NCI-H524 treated with DMSO at 0.1 percent for 48 hours (cell line): ENCODE data around the gene CABLES2.

Experiments used
- DNase-seq: peaks from one replicate; lab custom pipeline; 2025; lab: John Stamatoyannopoulos, UW

The CABLES2 gene

DNA sequence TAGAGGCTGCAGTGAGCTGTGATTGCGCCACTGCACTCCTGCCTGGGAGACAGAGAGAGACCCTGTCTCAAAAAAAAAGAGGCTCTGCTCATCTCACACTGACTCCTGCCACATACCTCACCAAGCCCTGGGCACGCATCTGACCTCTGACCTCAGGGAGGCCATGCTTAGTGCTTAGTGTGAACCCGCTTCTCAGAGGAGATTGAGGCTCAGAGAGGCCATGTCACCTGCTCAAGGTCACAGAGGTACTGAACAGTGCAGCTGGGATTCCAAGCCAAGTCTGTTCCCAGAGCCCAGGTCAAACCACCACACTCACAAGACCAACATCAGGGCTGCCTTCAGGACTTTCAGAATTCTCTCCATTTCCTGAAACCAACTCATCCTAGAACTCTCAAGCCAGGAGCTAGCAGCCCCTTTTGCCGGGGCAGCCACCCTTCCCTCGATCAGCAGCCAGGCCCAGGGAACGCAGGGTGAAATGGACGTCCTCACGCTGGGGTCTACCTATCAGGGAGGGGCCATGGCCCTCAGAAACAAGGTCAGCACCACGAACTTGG is 2.9 kb downstream of the CABLES2 start:
- DNase-seq, result no peak

GRCh38 chr20:62403331-62403730 is 3.8 kb downstream of the CABLES2 start:
- no peak for DNase-seq

DNA sequence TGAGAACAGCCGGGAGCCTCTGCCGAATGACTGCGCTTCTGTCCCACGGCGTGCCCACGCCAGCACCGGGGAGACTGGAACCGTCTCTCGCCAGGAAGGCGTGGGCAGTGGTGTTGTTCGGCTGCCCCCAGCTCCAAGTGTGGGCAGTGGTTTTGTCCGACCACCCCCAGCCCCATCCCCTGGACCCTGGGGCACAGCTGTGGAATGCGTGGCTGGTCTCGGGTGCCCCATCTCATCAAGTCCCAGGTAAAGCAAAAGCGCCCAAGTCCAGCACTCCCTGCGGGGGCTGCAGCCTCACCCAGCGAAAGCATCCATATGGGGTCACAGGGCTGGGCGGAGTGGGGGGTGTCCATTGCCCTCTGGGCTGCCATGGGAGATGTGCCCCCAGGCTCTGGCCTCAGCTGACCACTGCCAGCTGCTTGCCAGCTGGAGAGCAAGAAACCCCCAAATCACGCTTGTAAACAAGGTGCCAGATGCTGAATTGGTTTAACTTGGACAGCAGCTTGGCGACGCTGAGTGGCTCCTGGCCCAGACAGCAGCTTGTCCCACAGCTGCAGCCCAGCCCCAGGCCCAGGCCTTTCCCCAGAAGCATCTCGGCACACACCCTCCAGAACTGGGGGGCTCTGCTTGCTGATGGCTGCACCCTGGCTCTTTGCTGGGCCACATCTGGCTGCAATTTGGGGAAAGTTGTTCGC is 4.5 kb downstream of the CABLES2 start:
- DNase-seq, result peak; percentile 18

GRCh38 chr20:62401331-62401779 is 5.7 kb downstream of the CABLES2 start:
- no peak for DNase-seq

DNA sequence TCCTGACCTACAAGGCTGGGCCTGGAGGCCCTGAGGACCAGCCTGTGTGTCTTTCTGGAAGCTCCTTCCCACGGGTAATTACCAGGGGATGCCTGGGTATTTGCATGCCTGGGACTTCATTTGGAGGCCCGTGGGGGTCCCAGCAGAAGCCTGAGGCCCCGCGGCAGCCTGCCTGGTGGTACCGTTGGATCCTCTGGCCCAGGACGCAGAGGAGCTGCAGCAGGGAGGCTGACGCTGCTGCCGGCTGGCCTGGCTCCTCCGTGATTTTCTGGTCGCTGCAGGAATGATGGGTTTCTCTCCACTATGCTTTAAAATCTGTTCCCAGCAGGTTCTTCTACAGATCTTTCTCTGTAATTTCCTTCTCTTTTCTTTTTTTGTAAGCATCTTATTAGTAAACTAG is 6.5 kb downstream of the CABLES2 start:
- no peak for DNase-seq

- peak; percentile 44 for DNase-seq
Observed at GRCh38 chr20:62400021-62400420, 7.1 kb downstream of the CABLES2 start.

- DNase-seq, result no peak
Observed at GRCh38 chr20:62398120-62398821, 8.8 kb downstream of the CABLES2 start.

DNA sequence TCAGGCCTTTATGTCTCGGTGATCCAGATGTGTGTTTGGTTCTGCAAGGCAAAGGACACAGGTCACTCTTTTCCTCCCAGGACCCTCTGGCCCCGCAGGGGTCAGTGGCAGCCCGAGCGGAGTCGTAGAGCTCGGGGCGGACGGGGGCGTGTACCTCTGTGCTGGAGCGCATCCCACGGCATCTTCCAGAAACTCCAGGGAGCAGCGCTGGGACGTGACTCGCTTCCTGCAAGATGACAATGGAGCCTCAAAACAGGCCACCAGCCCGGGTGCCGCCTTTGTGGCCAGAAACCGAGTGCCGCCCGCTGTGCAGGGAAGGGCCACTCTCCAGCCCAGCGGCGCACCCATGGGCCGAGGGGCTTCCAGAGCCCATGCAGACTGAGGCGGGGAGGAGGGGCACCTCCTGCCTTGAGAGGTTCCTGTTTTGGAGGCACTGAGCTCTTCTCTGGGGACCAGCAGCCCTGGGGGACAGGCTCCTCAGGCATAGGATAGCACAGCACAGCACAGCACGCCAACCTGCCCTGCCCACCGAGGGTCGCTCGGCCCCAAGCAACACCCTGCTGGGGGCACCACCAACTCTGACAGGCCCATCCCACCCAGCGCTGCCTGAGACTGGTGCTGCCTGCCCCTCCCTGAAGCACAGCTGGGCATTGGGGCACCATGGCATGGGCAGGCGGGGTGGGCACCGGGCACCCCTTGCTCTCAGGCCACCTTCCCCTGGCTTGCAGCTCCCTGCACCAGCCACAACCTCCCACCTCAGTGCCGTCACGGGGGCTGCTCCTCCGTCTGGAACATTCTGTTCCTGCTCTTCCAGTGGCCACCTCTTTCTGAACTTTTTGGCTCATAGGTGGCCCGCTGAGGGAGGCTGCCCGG is 10.5 kb downstream of the CABLES2 start:
- DNase-seq, result no peak

- no peak for DNase-seq
Observed at GRCh38 chr20:62395311-62396242, 11.5 kb downstream of the CABLES2 start.

DNA sequence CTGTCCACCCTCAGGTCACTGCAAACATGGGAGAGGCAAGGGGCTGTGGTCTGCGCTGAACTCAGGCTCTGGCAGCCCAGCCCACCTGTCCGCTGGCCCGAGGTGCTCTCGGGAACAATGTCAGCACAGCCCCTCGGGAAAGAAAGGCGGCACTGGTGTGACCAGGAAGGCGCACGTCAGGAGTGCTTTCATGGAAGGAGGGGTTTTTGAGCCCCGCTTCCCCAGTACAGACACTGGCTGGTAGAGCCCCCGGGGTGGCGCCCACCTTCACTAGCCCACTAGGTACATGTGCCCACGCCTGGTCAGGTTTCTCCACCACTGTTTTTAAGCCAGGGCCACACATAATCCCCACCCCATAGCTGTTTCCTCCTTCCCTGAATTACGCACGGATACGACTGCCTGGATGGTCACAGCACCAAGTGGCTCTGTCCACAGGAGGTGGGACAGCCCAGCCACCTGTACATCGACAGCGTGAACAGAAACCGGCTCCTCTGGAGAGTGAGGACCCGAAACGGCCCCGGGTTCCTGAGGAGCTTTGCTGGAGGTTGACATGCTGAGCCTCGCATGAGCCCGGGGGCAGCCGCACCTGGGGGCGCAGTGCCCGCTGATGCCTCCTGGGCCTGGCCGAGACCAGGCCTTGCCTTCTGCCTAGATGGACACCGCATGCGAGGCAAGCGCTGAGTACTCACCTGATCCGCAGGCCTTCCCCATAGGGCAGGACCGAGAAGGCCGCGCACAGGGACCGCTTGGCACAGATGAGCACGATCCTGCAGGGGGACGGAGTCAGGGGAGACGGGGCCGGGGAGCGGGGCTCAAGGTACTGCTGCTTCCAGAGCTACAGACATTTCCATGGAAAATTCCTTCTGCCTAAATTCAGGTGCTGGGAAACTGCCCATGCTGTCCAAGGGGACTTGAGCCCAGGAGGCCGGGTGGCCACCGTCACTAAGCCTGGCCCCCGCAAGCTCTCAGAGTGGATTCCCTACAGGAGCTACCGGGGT is 12.5 kb downstream of the CABLES2 start:
- DNase-seq, result no peak

- DNase-seq, result no peak
Observed at GRCh38 chr20:62393830-62394229, 13.3 kb downstream of the CABLES2 start.

GRCh38 chr20:62393335-62393665 is 13.8 kb downstream of the CABLES2 start:
- no peak for DNase-seq

DNA sequence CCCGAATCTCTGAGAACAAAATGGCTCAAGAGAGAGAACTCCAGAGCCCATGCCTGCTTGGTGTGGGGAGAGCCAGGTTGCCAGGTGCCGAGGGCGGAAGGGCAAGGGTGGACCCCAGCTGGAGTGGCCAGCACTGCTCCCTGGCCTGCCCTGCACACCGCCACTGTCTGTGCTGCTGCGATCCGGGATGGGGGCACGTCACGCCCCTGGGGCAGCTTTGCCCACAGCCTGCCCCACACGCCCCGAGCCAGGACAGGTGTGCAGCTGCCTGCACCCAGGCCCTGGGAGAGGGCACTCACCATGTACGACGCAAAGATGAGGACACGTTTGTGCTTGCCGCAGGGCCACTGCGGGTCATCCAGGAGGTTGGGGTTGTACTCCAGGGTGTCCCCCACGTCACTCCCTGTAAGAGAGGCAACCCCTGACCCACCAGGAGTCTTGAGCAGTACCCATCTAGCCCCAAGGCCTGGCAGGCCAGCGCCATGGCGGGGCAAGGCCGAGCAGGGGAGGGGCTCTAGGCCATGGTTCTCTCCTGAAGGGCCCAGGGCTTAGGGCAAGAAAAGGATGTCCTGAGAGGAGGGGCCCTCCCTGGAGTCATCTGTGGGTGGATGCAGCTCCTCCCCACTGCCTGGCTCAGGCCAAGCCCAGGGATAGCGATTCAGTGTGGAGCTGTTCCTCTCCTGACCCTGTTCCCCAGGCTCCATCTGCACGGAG is 14.3 kb downstream of the CABLES2 start:
- DNase-seq, result no peak

DNA sequence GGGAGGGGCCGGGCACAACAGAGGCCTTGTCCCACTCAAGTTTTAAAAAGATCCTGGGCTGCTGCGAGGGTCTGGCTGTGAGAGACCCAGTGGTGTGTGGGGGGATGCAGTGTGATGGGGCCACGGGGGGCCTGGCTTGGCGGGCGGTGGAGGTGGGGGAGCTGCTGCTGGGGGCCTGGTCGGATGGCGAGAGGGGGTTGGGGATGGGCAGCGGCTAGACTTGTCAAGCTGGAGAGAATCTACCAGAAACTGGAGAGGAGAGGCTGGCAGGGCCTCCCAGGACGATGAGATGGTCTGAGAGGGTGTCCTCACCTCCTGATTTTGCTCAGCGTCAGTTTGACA is 15.0 kb downstream of the CABLES2 start:
- no peak for DNase-seq

- no peak for DNase-seq
Observed at GRCh38 chr20:62391165-62392076, 15.7 kb downstream of the CABLES2 start.

GRCh38 chr20:62390317-62391164 is 16.5 kb downstream of the CABLES2 start:
- no peak for DNase-seq

DNA sequence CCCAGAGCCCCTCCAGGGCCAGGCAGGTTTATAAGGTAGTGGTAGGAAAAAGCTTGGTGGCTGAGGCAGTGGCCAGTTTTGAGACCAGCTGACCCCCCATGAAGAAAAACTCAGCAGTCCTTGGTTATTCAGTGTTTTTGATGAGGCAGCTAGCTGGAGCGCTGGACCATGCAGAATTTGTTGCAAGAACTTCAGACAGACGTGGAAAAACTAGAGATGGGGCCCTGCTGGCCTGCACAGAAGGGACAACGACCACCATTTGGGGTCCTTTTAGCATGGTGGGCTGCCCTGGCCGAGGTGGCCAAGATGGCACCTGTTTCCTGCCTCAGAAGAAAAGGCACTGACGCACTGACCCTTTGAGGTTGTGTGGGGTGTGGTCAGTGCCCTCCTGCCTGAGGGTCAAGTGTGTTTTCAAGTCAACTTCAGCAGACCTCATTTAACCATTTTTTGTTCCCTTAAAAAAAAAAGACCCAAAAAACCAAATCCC is 17.4 kb downstream of the CABLES2 start:
- no peak for DNase-seq
